GF-D8 (cell line): Measurements from ENCODE around the gene TTPAL.

Source experiments
- DNase-seq: peaks from one replicate; lab custom pipeline; 2025; lab: John Stamatoyannopoulos, UW

TTPAL gene

GRCh38 chr20:44475694-44476560 is at the start of gene TTPAL:
TSS of gene TTPAL (plus strand) at chr20:44475874. CDS start at chr20:44480000, 4,126 bp downstream.
- peak; percentile 58 for DNase-seq

GRCh38 chr20:44425923-44426322 is 49.8 kb upstream of the TTPAL start:
- DNase-seq = no peak

GRCh38 chr20:44426879-44427790 is 48.5 kb upstream of the TTPAL start:
- no peak for DNase-seq

- no peak for DNase-seq
Measured at GRCh38 chr20:44427804-44428173, 47.9 kb upstream of the TTPAL start.

- DNase-seq = no peak
Measured at GRCh38 chr20:44428174-44429016, 47.3 kb upstream of the TTPAL start.

GRCh38 chr20:44429017-44429339 is 46.7 kb upstream of the TTPAL start:
- DNase-seq = no peak

- DNase-seq = no peak
Measured at GRCh38 chr20:44429419-44430269, 46.0 kb upstream of the TTPAL start.

- DNase-seq = no peak
Measured at GRCh38 chr20:44430270-44431065, 45.2 kb upstream of the TTPAL start.

- DNase-seq = no peak
Measured at GRCh38 chr20:44431118-44431501, 44.6 kb upstream of the TTPAL start.

- no peak for DNase-seq
Measured at GRCh38 chr20:44431502-44432234, 44.0 kb upstream of the TTPAL start.

GRCh38 chr20:44432618-44433577 is 42.8 kb upstream of the TTPAL start:
- DNase-seq = no peak

GRCh38 chr20:44433751-44434538 is 41.7 kb upstream of the TTPAL start:
- no peak for DNase-seq

GRCh38 chr20:44435630-44436335 is 39.9 kb upstream of the TTPAL start:
- no peak for DNase-seq

GRCh38 chr20:44436393-44436792 is 39.3 kb upstream of the TTPAL start:
- DNase-seq = no peak

GRCh38 chr20:44437497-44437896 is 38.2 kb upstream of the TTPAL start:
- DNase-seq = no peak

- DNase-seq = no peak
Measured at GRCh38 chr20:44438782-44439181, 36.9 kb upstream of the TTPAL start.

- DNase-seq = no peak
Measured at GRCh38 chr20:44439318-44439717, 36.4 kb upstream of the TTPAL start.
